Measurements from ENCODE around the gene PHLDB2.

Gene PHLDB2

DNA sequence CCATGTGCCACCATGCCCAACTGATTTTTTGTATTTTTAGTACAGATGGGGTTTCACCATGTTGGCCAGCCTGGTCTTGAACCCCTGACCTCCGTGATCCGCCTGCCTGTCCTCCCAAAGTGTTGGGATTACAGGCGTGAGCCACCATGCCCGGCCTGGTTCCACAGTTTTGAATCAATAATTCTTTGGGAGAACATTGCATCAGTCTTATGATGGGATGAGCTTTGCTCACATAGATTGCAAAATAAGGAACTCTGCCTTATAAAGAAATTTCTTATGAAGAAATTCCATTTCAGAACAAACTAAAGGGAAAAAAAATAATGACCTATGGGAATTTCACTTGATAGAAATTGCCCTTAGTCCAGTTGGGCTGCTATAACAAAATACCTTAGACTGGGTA, 159.6 kb downstream of the PHLDB2 start:
- no peak for DNase-seq (ENCODE audit: low spot score)

DNA sequence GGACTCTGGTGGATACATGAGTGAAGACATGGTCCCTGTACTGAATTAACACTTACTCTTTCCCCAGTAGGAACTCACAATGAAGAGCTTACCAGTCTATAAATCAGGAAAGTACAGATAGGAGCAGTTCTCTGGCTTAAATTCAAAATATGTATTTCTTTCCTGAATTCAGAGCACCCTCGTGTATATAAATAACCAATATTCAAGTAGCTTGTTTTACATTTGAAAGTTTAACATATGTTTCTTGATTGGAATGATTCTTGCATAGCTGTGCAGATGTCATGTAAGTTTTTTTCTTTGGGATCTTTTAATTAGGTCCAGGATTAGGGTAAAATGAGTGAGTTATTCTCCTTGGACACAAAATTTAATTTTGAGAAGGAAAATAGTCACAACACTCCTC, 160.7 kb downstream of the PHLDB2 start:
- DNase-seq (ENCODE audit: low spot score), result no peak

DNA sequence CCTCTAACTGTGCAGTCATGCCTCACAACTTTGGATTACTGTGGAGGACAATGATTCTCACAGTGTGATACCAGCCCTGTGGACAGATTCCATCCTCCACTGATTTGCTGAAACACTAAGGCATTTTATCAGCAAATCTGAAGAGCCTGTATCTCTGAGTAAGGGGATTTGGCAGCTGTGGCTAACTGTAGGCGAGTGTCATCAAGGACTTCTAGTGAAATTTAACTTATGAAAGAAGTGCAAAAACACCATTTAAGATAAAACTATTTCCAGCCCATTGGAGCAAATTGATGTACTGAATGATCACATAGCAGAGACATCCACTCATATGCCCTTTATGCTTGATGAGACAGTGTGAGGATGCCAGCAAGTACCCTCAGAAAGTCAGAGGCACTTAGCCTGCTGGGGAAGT, 161.6 kb downstream of the PHLDB2 start:
- no peak for DNase-seq (ENCODE audit: low spot score)

All from SK-N-DZ (cell line).